Body of pancreas (tissue), 4 donors: Measurements from ENCODE around the gene SOX8.

Experiments used
- CTCF ChIP-seq, 7 experiments: fragments of 450-650 bp in 4 of 7; fragments of 200-600 bp in 3 of 7; sonication (generic) in 3 of 7; IDR thresholded peaks; one replicate each; pipeline ENCODE4 v1.5.1; 2016 to 2019; ENCODE audit warnings: antibody characterized with exemption in 7 of 7
- POLR2A ChIP-seq, 3 donors: fragments of 450-650 bp; IDR thresholded peaks; one replicate each; pipeline ENCODE4 v1.6.1; 2016; ENCODE audit warnings: antibody characterized with exemption in 3 of 3, mild to moderate bottlenecking in 2 of 3

- TF ChIP-seq CTCF (IDR thresholded peaks at IDR 0.05) (no peak), POLR2A (IDR thresholded peaks at IDR 0.05) (no peak)
Measured at GRCh38 chr16:974611-975261, 6.8 kb upstream of the SOX8 start.
